Skin epidermis (tissue), 12 donors: ENCODE data around the gene POLR1D.

Experiments used
- H3K27ac ChIP-seq, 21 experiments: fragments of 200-600 bp; sonication (generic) in 11 of 21; one replicate each; pipeline ENCODE4 v1.5.0; 2020; ENCODE audit warnings: mild to moderate bottlenecking in 3 of 21, inconsistent platforms in 2 of 21, moderate library complexity in 2 of 21
- H3K4me3 ChIP-seq, 7 experiments: fragments of 200-600 bp; sonication (generic) in 2 of 7; one replicate each; pipeline ENCODE4 v1.5.0; 2020; ENCODE audit warnings: inconsistent platforms in 2 of 7, mild to moderate bottlenecking in 2 of 7, moderate library complexity in 1 of 7

POLR1D gene, protein sequence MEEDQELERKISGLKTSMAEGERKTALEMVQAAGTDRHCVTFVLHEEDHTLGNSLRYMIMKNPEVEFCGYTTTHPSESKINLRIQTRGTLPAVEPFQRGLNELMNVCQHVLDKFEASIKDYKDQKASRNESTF

DNA sequence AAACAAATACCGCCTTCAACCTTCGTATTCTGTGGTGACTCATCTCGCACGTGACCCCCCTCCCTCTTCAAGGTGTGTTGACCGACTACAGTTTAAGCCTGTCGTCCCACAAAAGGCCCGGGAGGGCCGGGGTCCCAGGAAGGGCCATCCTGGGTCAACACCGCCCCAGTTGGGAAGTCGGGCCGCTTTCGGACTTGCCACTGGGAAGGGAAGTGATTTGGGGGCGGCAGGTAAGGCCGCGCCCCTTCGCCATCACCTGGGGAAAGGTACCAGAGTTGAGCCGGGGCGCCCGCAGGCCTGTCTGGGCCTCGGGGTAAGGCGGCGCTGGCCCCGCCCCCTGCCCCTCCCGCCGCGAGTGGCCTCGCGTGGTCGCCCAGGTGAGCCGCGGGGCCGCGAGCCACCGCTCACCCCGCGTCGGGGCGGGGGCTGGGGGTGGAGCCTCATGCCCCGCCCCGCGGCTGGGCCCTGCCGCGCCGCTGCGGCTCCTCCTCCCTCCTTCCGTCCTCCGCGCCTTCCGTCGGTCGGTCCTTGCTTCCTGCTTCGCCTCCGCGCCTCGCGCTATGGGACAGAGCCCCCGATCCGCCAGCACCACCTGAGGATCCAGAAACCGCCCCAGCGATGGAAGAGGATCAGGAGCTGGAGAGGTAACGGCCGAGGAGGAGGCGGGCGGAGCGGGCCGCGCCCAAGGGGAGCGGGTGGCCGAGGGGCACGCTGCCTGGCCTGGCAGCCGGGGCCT is at the start of gene POLR1D:
TSS of gene POLR1D (plus strand) at position 527 of the 736 bp plus-strand sequence. CDS start at position 619, 92 bp downstream.
- Histone ChIP-seq H3K27ac (peak within 1 kb of the TSS; percentile 75 to 98 (median 94)), H3K4me3 (peak within 1 kb of the TSS; percentile 72 to 97 (median 93))

DNA sequence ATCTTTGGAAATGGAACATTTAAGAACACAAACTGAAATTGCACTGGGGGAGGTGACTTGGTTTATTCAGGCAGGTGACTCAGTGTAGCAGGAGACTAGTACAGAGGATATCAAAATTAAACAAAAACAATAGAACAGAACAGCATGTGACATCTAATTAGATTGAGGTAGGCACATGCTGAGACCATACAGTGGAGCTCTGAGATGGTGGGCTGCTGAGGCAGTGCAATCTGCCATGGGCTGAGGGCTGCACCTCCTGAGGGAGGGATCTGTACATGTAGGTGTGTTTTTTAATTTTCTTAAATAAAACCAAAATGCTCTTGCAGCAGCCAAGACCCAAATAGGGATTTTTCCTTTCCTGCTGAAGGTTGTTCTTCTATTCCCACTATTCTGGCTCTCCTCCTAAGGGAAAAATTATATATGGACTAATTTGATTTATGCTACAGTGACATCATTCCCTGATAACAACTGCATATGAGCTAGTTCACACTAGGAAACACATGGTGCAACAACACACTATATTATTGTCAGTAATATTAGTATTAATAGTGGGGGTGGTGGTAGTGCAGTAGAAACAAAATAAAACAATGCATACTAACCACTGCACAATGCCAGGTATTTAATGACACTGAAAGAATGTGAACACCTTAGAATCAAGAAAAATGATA is 49.3 kb upstream of the POLR1D start:
- Histone ChIP-seq H3K4me3 (no peak overlapping the region), H3K27ac (no peak overlapping the region)

GRCh38 chr13:27573265-27573664 is 48.4 kb upstream of the POLR1D start:
- H3K27ac ChIP-seq: peak overlapping the region in 1 of 21 experiments; percentile 51
- no peak overlapping the region for H3K4me3 ChIP-seq

DNA sequence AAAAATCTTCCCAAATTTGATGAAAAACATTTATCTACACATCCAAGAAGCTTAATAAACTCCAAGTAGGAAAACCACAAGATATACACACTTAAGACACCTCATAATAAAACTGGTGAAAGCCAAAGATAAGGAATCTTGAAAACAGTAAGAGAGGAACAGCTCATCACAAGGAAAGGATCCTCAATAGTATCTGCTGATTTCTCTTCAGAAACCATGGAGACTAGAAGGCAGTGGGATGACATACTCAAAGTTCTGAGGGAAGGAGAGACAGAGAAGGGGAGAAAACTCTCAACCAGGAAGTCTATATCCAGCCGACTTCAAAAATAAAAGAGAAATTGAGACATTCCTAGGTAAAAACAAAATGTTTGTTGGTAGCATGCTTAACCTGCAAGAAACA is 47.0 kb upstream of the POLR1D start:
- Histone ChIP-seq H3K4me3 (no peak overlapping the region), H3K27ac (no peak overlapping the region)

DNA sequence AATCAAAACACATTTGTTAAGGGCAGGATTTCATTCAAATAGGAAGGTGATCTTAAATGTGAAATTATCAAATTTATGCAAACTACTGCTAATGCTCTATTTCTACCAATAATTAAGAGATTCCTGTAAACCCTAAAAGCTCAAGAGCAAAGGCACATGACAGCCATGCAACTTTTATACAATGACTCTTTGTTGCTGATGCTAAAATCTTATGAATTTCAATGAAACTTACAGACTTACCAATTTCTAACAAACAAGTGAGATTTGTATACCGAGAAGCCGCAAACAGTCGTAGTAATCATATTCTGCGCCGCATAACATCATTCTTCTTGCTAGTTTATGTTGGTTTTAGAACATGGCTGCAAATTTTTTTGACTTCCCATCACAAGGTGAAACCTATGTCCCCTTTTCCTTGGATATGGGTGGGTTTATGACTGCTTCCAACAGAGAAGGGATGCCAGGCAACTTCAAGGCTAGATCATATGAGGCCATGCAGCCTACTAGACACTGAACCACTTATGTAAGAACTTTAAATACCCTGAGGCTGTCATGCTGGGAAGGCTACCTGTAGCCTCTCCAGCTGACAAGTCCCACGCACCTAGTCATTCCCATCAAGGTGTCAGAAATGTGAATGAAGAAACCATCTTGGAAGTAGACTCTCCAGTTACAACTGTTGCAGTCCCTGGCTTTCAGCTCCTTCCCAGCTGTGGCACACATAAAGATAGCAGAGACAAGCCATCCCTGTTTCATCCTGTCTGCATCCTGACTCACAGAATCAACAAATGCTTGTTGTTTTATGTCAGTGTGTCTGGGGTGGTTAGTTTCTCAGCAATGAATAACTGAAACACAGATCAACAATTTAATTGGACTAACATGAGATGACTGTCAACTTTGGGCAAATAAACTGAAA is 43.3 kb upstream of the POLR1D start:
- Histone ChIP-seq H3K27ac (peak overlapping the region in 2 of 21 experiments; percentile 20 to 64), H3K4me3 (no peak overlapping the region)

GRCh38 chr13:27583645-27584044 is 38.0 kb upstream of the POLR1D start:
- H3K4me3 ChIP-seq: no peak overlapping the region
- no peak overlapping the region for H3K27ac ChIP-seq

- H3K27ac ChIP-seq: peak overlapping the region in 1 of 21 experiments; percentile 27
- H3K4me3 ChIP-seq: no peak overlapping the region
Measured at GRCh38 chr13:27587095-27587746, 34.5 kb upstream of the POLR1D start.

DNA sequence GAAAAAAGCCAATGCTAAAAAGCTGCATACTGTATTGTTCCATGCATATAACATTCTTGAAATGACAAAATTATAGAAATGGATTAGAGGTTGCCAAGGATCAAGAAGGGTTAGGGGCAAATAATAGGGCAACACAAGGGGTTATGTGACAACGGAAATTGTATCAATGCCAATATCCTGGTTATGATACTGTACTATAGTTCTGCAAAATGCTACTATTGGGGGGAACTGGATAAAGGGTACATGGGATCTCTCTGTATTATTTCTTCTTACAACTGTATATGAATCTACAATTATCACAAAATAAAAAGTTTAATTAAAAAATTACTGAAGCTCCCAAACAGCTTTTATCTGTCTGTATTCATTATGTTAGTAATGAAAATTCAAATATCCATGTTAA is 33.3 kb upstream of the POLR1D start:
- Histone ChIP-seq H3K4me3 (no peak overlapping the region), H3K27ac (no peak overlapping the region)

DNA sequence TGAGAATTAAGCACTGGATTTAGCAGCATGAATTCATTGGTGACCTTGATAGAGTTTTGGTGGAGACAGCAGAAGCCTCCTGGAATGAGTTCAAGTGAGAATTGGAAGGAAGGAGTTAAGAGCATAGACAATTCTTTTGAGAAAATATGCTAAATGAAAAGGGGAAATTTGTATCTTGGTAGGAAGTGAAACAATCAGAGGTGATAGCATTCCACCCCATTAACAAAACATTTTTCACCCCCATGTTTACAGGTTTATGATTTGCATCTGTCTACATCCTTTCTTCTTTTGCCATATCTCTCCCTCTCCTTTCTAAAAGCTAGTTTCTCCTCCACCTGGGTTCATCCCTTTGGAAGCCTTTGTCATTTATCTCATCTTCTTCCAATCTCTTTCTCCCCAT is 28.8 kb upstream of the POLR1D start:
- Histone ChIP-seq H3K4me3 (no peak overlapping the region), H3K27ac (no peak overlapping the region)

GRCh38 chr13:27593267-27593666 is 28.4 kb upstream of the POLR1D start:
- H3K4me3 ChIP-seq: no peak overlapping the region
- H3K27ac ChIP-seq: no peak overlapping the region

- Histone ChIP-seq H3K27ac (no peak overlapping the region), H3K4me3 (no peak overlapping the region)
Measured at GRCh38 chr13:27595055-27595811, 26.5 kb upstream of the POLR1D start.

- Histone ChIP-seq H3K27ac (no peak overlapping the region), H3K4me3 (no peak overlapping the region)
Measured at GRCh38 chr13:27599096-27599495, 22.6 kb upstream of the POLR1D start.

DNA sequence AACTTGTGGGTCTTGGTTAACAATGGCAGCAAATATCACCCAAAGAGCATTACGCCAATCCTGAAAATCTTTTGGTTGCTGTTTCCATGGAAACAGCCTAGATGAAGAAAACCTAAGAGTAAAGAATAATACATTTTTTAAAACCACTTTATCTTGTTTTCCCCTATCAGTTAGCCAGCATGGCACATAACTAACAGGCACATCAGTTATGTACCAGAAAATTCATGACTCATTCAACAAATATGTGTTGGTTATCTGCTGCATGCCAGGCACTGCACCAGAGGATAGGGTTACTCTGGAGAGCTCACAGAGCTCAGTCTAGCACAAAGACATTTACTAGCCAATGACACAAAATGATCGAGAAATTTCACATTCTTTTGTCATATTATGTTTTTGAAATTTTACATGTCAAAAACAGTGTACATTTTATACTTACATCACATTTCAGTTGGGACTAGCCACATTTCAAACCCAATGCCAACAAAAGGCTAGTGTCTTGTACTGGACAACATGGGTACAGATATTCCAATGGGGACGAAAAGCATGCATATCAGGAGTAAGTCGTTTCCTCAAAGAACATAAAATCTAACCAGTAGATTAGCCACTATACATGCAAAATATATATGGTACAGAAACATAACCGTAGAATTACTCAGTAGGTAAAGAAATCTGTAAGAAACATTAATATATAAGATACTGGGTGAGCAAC is 21.7 kb upstream of the POLR1D start:
- Histone ChIP-seq H3K27ac (no peak overlapping the region), H3K4me3 (no peak overlapping the region)

DNA sequence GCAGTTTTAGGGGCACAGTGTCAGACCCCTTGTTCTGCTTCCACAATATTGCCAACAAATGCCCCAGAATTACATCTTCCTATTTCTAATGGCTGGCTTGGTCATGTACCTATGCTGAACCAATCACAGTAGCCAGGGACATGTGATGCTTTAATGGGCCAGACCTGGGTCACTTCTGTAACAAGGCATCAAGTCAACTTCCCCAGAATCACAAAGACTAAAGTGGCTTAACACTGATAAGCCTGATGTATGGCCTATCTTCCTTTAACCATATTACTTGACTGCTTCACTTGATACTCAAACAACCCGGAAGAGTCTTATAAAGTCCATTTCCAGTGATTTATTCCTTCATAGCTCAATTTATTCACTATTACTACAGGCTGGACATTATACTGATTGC is 21.0 kb upstream of the POLR1D start:
- Histone ChIP-seq H3K27ac (no peak overlapping the region), H3K4me3 (no peak overlapping the region)

DNA sequence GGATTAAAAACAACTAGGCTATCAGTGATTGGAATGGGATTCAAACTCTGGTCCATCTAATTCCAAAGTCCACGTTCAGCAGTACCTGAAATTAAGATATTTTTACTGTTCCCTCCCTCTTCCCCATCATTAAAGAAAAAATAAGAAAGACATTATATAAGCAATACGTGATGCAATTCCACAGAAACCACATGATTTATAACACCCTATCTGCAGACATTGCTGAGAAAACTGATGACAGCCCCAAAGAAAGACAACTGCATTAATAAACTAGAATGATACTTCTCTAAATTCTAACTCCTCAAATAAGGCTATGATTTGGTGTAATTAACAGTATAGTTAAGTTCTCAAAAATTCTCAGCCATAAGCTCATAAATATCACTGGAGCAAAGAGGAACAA is 20.5 kb upstream of the POLR1D start:
- Histone ChIP-seq H3K4me3 (no peak overlapping the region), H3K27ac (no peak overlapping the region)

- Histone ChIP-seq H3K4me3 (no peak overlapping the region), H3K27ac (no peak overlapping the region)
Measured at GRCh38 chr13:27601803-27602202, 19.9 kb upstream of the POLR1D start.

- H3K27ac ChIP-seq: no peak overlapping the region
Measured at GRCh38 chr13:27605099-27605498, 16.6 kb upstream of the POLR1D start.

DNA sequence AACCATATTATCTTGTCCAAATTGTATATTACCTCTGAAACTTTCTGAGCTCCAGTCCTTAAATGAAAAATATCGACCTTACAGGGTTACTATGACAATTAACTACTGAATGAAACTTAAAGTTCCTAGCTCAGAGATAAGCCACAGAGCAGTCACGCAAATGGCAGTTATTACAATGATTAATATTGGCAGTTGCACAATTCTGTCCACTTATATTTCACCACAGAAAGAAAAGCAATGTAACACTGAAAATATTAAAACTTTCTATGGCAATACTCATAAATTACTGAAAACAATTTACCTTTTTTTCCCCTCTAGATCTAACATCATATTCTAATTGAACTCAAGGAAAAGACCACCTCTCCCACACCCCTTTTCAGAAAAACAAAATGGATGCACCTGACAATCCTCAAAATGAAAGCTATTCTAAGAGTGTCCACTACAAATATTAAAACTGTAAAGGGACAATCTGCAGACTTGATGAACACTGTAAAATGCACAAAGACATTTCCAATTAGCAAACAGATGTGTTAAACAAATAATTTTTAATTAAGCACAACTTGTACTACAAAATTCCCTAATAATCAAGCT is 16.0 kb upstream of the POLR1D start:
- no peak overlapping the region for H3K27ac ChIP-seq
- H3K4me3 ChIP-seq: no peak overlapping the region

More at GRCh38 chr13:27605099-27605498, 16.6 kb upstream of the POLR1D start:
- no peak overlapping the region for H3K4me3 ChIP-seq
